Measurements from ENCODE around the gene RIPK4.

Gene RIPK4

DNA sequence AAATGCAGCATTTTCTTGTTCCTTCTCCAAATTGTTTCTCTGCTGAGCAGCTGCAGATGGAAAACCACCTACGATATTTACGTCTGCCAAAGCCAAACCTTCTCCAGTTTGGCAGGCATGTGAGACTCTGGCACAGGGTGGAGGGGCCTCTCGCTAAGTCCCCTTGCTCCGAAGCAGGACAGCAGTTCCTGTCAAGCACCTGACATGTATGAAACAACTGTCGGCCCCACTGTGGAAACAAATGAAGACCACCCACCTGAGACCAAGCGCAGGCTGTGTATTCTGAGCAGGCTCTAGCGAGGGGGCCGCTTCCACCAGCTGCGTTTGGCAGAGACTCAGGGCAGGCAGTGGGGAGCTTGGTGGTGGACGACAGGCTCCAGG is 74.7 kb downstream of the RIPK4 start:
- TF ChIP-seq ZFX (IDR thresholded peaks at IDR 0.05; ENCODE audit: borderline replicate concordance) = no peak
- TF ChIP-seq, protein P1, sequence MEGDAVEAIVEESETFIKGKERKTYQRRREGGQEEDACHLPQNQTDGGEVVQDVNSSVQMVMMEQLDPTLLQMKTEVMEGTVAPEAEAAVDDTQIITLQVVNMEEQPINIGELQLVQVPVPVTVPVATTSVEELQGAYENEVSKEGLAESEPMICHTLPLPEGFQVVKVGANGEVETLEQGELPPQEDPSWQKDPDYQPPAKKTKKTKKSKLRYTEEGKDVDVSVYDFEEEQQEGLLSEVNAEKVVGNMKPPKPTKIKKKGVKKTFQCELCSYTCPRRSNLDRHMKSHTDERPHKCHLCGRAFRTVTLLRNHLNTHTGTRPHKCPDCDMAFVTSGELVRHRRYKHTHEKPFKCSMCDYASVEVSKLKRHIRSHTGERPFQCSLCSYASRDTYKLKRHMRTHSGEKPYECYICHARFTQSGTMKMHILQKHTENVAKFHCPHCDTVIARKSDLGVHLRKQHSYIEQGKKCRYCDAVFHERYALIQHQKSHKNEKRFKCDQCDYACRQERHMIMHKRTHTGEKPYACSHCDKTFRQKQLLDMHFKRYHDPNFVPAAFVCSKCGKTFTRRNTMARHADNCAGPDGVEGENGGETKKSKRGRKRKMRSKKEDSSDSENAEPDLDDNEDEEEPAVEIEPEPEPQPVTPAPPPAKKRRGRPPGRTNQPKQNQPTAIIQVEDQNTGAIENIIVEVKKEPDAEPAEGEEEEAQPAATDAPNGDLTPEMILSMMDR (IDR thresholded peaks at IDR 0.05) = no peak
- no peak overlapping the region for H3K27ac ChIP-seq

DNA sequence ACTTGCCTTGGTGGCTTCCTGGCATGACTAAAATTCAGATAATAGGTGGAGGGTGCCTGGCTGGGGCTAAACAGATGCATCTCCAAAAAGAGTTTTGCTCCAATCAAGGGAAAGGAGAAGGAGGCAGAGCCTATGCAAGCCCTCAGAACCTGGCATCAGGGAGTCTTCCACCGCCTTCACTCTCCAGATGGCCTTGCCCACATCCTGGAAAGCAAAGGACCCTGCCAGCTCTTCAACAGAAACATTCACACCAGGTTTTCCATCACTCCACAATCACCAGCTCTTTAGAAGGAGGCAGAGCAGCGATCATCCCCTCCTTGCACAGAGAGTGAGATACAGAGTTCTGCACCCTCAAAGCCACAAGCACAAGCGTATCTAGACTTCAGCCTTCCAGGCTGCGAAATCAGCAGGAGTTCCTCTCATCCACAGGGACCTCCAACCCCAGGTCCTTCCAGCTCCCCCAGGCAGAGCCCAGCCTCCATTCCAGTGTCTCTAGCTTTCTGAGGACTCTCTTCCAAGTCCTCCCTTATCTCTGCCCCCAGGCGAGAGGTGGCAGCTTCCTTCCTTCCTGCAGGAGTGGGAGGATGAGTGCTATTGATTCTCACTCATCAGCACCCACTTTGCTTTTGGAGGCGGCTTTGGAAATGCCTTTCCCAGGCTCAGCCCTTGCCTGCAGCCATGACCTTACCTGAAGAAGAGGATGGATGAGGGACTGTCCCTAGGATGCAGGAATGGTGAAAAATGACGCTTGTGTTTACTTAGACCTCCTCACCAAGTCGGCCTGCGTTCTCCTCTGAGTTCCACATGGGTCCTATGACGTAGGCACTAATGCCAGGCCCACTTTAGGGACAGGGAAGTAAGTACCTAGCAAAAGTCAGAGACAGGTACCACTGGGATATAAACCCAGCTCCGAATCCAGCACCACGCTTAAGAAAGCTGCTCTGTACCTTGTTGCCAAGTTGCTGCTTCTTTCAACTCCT is 75.4 kb downstream of the RIPK4 start:
- no peak for TF ChIP-seq ZFX (IDR thresholded peaks at IDR 0.05; ENCODE audit: borderline replicate concordance)
- TF ChIP-seq, protein P1 (IDR thresholded peaks at IDR 0.05) = no peak
- H3K27ac ChIP-seq = no peak overlapping the region

Measured in 22Rv1 (cell line).